SK-N-DZ (cell line): ENCODE measurements around the gene PLA2G1B. TPM values are rescaled to one million over a fixed set of nuclear protein-coding genes. Genes with fewer than 3 reads are reported as not detected.
A peak's percentile ranks its signal among the peaks of the same experiment; 100 is the strongest.

Experiments
- DNase-seq: peaks from one replicate; pipeline ENCODE4 v3.0.0-alpha.2; 2015; ENCODE audit warnings: low spot score
- polyA plus RNA-seq, 2 experiments: library from polyadenylated mRNA; depleted of rRNA; stranded (reverse); fragments of >200 nt; gene quantifications; 2 replicates each; pipeline ENCODE4 v1.2.3, GENCODE V29; 2014

The PLA2G1B gene
- not detected in 2 replicates for polyA plus RNA-seq (2014; cell fraction: cytosol; rRNA removed)
- not detected in 2 replicates for polyA plus RNA-seq (2014; cell fraction: nucleus; rRNA removed)

DNA sequence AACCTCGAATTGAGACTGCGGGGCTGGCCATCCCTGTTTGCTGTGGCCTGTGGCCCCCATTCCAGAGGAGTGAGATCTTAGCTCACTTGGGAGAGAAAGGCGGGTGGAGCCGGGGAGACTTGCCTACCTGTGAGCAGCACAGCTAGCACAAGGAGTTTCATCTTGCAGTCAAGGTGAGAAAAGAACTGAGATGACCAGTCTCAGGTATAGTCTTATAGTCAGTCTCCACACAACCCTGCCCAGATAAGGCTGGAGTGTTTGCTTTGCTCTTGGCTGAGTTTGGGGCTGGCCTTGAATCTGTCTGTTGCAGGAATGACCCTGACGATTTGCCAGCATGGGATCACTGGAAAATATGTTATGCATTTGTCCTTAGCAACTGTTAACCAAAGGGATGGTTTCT is at the start of gene PLA2G1B:
Gene PLA2G1B, minus strand, starts transcription at position 187 of the 400 bp plus-strand sequence. Its CDS starts 26 bp downstream, at position 161.
- DNase-seq: no peak

DNA sequence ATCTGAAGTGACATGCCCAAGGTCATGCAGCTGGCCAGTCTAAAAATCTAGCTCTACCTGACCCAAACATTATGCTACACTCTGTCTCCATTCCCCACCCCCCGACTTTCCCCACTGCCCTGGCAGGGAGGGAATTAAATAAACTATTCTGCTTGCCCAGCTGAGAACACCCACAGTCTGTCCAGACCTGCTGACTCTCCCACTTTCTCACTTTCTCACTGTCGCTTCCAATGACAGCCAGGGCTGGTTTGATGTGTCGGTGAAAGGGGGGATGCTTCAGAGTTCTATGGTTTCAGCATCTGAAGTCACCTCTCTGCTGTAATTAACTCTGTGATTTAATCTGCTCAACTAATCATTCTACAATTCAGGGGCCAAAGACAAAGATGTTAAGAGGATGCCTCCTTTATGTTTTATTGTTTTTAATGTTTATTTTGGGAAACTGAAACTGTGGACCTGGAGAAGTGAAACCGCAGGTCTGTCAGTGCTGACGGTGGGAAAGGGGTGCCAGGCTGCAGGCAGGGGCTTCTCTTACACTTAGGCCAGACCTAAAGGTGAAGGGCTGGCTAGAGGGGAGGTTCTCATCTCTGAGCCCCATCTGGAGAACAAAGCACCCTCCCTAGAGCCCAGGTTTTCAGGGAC is 49.5 kb upstream of the PLA2G1B start:
- DNase-seq: no peak

DNA sequence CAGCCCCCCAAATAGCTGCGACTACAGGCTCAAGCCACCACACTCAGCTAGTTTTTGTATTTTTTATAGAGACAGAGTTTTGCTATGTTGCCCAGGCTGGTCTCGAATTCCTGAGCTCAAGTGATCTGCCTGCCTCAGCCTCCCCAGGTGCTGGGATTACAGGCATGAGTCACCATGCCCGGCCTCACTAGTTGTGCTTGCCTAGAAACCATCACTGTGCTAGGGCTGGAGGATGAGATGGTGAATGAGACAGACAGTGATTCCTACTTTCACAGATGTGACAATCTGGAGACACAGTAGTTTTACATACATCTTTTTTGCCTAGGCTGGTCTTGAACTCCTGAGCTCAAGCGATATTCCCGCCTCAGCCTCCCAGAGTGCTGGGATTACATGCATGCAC is 48.8 kb upstream of the PLA2G1B start:
- DNase-seq: no peak

DNA sequence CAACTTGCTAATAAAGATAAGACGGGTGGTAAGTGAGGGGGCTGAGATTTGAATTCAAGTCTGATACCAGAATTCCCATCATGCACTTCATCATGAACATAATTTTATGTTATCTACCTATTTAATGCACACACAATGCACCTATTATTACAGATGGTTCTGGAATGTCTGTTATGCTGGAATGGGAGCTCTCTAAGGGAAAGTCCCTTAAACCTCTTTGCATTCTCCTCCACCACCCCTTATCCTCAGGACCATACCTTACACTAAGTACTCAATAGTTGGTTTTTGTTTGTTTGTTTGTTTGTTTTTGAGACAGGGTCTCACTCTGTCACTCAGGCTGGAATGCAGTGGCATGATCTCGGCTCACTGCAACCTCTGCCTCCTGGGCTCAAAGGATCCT is 48.4 kb upstream of the PLA2G1B start:
- DNase-seq: no peak

DNA sequence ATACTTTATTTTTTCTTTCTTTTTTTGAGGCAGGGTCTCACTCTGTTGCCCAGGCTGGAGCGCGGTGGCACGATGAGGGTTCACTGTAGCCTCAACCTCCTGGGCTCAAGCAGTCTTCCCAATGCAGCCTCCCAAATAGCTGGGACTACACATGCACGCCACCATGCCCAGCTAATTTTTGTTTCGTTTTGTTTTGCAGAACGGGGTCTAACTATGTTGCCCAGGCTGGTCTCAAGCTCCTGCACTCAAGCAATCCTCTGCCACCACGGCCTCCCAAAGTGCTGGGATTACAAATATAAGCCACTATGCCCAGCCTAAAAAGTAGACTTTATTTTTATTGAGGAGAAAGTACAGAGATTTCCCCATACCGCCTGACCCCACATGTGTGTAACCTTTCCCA is 46.1 kb upstream of the PLA2G1B start:
- no peak for DNase-seq

DNA sequence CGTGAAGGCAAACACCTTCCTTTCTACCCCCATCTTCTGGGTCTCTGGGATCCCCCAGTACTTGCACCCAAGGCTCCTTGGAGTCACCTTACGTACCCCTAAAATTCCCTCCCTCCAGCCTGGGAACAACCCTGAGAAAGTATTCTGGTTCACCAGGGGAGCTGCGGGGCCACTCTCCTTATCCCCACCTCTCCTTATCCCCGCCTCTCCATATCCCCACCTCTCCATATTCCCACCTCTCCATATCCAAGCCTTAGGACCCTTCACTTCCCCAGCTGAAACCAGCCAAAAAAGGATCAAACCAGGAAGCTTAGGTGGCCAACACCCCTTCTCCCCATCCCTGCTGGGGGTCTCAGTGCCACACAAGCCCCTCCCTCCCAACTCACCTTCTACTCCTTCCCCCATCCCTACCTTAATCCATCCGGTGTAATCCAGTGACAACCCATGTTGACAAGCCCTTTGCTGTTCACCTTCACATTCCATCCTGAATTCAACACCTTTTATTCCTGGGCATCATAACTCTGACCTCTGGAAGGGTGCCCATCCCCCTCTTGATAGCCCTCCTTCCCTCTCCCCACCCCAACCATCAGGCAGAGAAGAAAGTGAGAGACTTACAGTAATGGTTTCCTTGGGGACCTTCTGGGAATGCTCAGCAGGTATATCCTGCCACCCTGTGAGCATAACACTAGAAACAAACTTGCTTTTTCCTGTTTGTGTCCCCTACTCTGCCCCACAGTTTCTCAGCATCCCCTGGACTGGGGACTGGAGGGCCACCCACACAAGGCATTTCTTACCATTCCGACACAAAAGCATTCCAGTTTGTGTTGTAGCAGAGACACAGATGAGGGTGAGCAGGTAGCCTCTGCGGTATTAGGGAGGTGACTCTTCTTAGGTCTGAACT is 43.0 kb upstream of the PLA2G1B start:
- DNase-seq: no peak

DNA sequence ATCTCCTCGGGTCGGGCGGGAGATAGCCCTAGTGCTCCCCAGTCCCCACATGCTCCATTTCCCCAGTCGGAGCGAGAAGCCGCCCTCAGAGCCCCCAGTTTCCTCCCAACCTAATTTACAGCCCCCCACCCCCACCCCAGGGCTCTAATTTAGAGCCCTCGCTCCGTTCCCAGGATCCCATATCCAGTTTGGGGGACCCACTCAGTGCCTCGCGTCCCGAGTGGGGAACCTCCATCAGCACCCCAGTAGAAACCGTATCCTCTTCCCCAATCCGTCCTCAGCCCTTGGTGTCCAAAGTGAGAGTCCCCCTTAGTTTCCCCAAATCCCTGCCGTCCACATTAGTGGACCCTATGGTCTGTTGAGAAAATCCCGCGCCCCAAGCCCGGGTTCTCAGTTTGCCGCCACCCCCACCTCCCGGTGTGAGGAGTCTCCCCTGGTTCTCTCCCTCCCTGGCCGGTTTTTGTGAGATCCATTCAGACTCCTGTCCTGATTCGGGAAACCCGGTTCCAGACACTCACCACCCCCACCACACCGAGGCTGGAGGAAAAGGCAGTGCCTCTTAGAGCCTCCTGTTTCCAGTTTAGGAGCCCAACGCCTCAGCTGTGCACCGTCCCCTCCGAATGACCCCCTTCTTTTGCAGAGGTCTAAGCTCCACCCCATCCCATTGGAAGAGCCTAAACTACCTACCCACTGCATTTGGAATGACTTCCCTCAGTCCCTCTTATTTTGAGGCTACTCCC is 42.2 kb upstream of the PLA2G1B start:
- DNase-seq: no peak

DNA sequence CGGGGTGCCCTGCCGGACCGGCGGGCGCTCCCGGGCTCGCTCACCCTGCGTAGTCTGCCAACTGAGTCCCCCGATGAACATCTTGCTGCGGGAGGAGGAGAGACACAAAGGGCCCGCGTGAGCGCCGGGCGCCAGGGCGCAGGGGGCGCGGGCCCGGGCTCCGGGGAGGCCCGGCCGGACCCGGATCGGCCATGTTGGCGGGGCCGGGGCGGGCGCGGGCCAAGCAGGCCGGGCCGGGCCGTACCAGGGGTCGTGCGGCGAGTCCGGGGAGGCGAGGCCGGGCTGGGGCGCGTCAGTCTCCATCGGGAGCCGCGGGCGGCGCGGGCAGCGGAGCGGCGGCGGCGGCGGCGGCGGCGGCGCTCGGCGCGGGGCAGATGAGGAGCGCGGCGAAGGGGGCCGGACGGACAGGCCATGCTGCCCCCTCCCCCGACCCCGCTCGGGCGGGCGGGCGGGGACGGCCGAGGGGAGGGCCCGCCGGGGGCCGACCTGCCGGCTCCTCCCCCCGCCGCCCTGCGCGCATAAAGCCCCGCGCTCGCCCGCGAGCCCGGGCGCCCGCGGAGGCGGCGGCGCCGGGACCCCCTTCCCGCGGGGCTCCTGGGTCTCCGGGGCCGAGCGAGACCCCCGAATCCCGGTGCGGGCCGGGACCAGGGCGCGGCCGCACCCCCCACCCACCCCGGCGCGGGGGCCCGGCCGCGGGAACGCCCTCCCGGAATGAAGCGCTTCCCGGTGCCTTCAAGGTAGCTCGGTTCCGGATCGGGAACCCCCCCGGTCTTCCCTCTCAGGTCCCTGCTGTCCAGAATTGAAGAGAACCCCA is 41.4 kb upstream of the PLA2G1B start, which contains the start of gene MSI1:
Gene MSI1, minus strand, starts transcription at position 376 of the 814 bp plus-strand sequence. Its CDS starts 73 bp downstream, at position 303.
- no peak for DNase-seq

DNA sequence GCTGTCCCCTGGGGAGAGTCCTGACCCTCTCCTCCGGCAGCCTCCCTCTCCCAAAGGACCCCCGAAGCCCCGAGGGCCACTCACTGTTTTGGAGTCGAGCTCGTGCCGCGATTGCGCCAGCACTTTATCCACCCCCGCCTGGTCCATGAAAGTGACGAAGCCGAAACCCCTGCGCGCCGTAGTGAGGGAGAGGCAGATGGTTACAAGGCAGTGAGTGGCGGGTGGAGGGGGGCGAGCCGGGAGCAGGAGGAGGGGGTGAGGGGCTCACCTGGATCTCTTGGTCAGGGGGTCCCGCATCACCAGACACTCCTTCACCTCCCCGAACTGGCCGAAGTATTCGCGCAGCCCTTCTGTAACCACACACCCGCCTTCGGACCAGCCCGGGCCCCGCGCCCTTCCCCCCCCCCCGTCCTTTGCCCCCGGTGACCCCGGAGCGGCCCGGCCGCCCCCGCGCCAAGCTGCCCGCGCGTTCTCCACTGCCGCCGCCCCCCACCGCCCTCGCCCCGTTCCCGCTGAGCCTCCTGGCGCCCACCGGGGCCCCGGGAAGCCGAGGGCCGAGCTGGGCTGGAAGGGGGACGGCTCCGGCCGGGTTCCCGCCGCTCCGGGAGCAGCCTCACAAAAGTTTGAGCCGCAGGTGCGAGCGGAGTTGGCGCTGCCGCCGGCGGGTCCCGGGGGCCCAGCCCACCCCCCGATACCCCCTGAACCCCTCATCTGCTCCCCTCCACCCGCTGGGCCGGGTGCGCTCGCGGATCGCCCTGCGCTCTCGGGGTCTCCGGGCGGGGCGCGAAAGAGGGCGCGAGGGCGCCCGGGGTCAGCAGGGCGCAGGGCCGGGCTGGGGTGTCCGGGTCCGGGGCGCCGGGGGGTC is 40.6 kb upstream of the PLA2G1B start:
- DNase-seq: no peak

DNA sequence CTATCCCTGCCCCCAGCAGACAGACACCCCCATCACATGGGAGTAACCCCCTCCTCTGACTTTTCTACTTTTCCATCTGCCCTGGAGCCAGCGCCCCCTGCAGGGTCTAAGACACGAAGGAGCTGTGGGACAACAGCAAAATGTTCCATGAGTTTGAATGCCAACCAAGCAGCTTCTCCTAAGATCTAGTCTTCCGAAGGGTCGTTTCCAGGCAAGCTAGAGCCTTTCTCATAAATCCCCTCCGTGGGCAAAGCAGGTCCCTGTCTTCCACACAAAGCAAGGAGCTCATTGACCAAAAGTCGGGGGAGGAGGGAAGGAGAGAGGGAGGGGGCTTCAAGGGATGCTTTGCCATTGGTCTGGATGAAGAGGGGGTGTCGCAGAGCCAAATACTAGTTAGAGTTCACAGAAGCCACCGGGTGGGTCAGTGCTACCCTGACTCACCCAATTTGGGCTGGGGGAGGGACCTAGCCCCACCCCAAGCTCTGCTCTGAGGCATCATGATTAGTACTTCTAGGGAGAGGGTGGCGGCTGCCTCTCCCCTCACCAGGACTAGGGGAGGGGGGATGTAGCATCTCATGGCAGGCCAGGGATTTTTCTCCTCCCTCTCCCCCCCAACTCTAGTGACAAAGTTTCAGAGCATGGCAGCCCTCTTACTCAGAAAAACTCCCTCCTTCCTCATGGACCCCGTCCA is 39.8 kb upstream of the PLA2G1B start:
- peak; percentile 63 for DNase-seq

DNA sequence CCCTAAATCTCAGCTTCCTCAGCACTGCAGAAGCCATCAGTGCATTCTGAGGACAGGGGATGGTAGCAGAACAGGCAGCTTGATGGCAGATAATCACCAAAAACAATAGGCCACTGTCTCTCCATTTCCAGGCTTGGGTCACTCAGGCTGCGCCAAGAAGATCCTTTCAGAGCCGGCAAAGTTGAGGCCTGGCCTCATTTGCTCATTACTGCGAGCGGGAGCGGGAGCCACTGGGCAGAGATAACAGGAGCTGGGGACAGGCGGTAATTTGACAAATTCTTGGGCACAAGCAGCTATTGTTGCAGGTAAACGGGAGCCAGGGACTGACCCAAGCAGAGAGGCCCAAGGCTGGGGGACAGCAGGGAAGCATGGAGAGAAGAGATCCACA is 39.3 kb upstream of the PLA2G1B start:
- no peak for DNase-seq

DNA sequence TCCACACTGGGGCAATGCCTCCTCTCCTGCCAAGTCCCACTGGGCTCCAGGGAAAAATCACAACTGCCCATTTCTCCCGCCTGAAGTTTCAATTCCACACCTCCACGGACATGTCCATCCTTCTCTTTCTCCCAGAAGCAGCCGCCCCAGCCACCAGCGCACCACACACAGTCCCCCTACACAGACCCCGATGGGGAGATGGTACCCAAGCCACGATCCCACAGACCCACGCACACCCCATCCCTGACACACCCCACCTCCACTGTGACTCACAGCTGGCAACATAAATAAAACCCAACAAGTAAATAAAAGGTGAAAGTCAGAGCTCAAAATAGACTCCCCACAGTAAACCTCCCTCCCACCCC is 38.7 kb upstream of the PLA2G1B start:
- DNase-seq: no peak

DNA sequence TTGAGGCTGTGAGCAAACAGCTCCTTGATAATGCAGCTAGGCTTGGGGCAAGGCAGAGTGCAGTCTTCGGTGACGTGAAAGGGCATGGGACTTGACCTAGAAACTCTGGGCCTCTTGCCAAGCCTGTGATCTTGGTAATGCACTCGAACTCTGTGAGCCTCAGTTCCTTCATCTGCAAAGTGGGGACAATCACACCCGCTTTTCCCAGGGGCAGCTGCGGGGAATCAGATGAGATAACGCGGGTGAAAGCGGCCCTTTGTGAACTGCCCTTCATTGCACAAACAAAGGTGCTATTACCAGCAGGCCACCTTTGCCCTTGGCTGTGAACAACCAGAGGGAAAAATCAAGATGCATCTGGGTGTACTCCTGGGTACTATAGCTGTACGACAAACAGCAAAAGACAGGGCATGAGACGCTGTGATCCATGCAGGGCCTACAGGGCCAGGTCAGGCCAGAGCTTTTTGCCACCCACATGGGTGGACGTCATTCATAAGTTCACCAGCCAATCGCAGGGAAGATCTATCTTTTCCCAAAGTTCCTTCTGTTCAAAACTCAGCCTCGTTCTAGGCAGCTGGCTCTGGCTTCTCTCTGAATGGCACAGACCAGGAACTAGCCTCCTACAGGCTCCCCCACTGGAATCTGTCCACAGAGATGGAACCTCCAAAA is 38.2 kb upstream of the PLA2G1B start:
- no peak for DNase-seq

DNA sequence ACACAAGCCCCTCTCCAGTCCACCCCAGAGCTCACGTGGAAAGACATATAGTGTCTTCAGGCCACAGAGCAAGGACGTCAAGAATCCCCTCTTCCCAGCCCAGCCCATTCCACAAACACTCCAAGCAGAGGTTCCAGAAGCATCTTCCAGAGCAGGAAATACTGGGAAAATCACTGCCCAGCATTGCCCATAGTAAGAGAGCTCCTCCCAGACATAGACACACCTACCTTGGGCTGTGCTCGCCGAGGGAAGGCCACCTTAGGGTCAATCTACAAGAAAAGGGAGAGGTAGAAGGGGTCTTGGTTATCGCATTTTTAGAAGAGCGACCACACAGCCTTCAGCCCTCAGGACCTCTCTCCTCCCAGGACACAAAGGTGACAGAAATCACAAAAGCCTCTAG is 36.9 kb upstream of the PLA2G1B start:
- no peak for DNase-seq

DNA sequence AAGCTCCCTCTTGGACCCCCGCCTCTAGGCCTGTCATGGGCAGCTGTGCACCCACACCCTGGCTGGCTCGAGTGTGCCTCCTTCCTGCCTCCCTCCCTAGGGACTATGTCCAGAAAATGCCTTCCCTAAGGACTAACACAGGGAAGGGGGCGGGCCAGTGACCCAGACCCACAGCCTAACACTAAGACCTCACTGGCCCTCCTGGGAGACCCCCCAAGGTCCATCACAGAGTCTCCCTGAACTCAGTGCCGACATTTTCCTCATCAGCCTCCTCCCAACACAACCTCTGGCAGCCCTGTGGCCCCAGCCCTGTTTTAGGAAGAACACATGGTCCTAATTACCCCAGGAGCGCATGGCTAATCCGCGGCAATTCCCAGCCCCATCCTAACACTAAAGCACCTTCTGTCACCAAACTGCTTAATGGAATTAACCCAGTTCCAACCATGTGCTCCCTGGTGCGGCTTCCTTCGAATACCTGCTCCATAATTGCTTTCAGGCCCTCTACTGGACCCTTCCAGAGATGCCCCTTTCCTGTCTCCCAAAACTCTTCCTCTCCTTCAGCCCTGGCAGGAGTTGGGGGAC is 35.8 kb upstream of the PLA2G1B start:
- peak; percentile 73 for DNase-seq

DNA sequence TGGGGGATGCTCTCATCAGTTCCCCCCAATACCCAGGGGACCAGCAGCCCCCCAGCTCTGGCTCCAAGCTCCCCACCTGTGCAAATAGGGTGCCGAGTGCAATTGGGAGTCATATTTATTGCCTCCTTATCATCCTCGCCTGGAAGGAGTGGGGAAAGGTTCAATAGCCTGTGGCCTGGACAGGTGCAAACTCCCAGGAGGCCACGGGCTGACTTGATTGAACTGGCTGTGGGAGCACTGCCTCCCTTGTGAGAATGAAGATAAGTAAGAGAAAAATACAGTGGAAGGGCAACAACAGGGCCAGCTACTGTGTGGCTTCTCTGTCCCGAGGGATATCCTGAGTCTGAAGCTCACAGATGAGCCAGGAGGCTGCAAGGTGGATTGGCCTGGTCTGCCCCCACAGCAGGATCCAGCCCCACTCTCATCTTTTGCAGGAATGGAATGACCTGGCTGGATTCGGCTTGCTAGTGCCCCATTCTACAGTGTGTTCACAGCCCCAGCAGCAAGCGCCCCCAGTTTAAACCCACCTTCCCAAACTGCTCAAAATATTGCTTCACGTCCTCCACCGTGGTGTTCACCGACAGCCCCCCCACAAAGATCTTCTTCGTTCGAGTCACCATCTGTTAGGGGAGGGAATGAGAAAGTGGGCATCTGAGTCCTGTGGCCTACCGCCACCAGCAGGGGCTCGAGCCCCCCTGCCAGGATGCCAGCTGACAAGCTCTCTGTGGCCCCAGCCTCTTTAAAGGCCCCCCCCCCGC is 35.1 kb upstream of the PLA2G1B start:
- DNase-seq: peak; percentile 31

DNA sequence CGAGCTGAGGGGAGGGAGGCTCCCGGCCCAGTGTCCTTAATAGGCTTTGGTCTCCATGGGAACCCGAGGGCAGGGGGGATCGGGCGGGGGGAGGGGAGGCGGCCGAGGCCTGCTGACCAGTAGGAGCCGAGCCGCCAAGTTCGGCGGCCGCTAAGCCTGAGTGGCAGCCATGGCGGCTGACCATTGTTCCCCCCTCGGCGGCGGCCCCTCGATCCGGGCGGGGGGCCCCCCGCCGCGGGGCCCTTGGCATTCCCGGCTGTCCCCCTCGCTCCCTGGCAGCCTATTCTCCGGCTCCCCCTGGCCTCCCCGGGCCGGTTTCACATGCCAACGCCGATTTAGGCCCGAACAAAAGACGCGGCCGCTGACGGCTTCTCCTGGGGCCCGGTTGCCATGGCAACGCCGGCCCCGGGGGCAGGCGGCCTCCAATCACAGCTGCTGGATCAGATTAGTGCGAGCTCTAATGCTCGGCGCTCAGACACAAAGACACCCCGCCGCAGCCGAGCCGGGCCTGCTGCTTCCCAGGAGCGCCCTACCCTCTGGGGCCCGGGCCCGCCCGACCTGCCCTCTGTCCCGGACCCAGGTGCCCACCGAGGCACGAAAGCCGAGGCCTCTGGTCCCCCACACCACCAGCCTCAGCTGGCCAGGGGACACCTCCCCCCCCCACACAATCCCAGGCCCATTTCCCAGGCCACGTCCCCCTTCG is 34.1 kb upstream of the PLA2G1B start:
- DNase-seq: peak; percentile 94
